HEK293 (cell line): ENCODE data around the gene KRT80.

Experiments used
- CTCF ChIA-PET: fragments of 350-600 bp; formaldehyde crosslinking; extraction: SDS; loops from one replicate; lab custom pipeline; 2021; ENCODE audit warnings: antibody characterized with exemption; lab: Yijun Ruan, JAX
- POLR2A ChIA-PET: fragments of 300-600 bp; formaldehyde crosslinking; extraction: SDS; loops from one replicate; lab custom pipeline; 2020; ENCODE audit warnings: antibody characterized with exemption, inconsistent platforms; lab: Yijun Ruan, JAX
- H3K27ac ChIP-seq: fragments of 200-500 bp; sonication (Bioruptor generic); 2 replicates; pipeline ENCODE4 v1.5.1; 2014; ENCODE audit warnings: low read depth, low read length, control low read depth, inconsistent platforms; ENCODE audit errors: extremely low read depth
- H3K36me3 ChIP-seq, 2 experiments: fragments of 200-500 bp in 1 of 2; sonication (Bioruptor generic) in 1 of 2; 1 replicate in 1 of 2; 2 replicates in 1 of 2; pipeline ENCODE4 v1.5.1; 2014 to 2017; ENCODE audit warnings: inconsistent platforms in 2 of 2, low read length in 2 of 2; ENCODE audit not compliant: control insufficient read depth in 2 of 2, insufficient read depth in 1 of 2
- H3K4me1 ChIP-seq: fragments of 200-500 bp; sonication (Bioruptor generic); 2 replicates; pipeline ENCODE4 v1.5.1; 2014; ENCODE audit warnings: mild to moderate bottlenecking, low read length, inconsistent platforms; ENCODE audit not compliant: control insufficient read depth, insufficient read depth
- H3K4me3 ChIP-seq: 2 replicates; pipeline ENCODE4 v1.5.1; 2011; ENCODE audit warnings: low read depth, mild to moderate bottlenecking, control low read depth, low read length, moderate library complexity
- H3K9me3 ChIP-seq: fragments of 200-500 bp; sonication (Bioruptor generic); 2 replicates; pipeline ENCODE4 v1.5.1; 2014; ENCODE audit warnings: low read depth, low read length, inconsistent platforms; ENCODE audit not compliant: control insufficient read depth, insufficient read depth
- CTCF ChIP-seq: fragments of 450-650 bp; formaldehyde crosslinking; IDR thresholded peaks from 2 replicates; pipeline ENCODE4 v1.5.1; 2016; ENCODE audit warnings: missing biosample characterization, missing genetic modification characterization
- GLIS2 ChIP-seq: fragments of 450-650 bp; formaldehyde crosslinking; IDR thresholded peaks from 2 replicates; pipeline ENCODE4 v1.5.1; 2016; ENCODE audit warnings: missing biosample characterization, missing genetic modification characterization
- HIC1 ChIP-seq: fragments of 450-650 bp; formaldehyde crosslinking; IDR thresholded peaks from 2 replicates; pipeline ENCODE4 v1.5.1; 2016; ENCODE audit warnings: missing biosample characterization, missing genetic modification characterization
- PATZ1 ChIP-seq: fragments of 450-650 bp; formaldehyde crosslinking; IDR thresholded peaks from 2 replicates; pipeline ENCODE4 v1.5.1; 2016; ENCODE audit warnings: missing biosample characterization, missing genetic modification characterization
- PRDM10 ChIP-seq: fragments of 450-650 bp; formaldehyde crosslinking; IDR thresholded peaks from 2 replicates; pipeline ENCODE4 v1.5.1; 2016; ENCODE audit warnings: missing biosample characterization, missing genetic modification characterization
- REST ChIP-seq: fragments of 450-650 bp; formaldehyde crosslinking; IDR thresholded peaks from 2 replicates; pipeline ENCODE4 v1.5.1; 2016; ENCODE audit warnings: missing biosample characterization, missing genetic modification characterization
- SP3 ChIP-seq: fragments of 450-650 bp; formaldehyde crosslinking; IDR thresholded peaks from 2 replicates; pipeline ENCODE4 v1.5.1; 2016; ENCODE audit warnings: missing biosample characterization, missing genetic modification characterization
- TCF7L2 ChIP-seq: IDR thresholded peaks from 2 replicates; pipeline ENCODE4 v1.6.1; 2011; ENCODE audit warnings: low read depth, mild to moderate bottlenecking, inconsistent platforms, low read length, moderate library complexity, borderline replicate concordance
- ZBTB11 ChIP-seq: fragments of 450-650 bp; formaldehyde crosslinking; conservative IDR thresholded peaks from 2 replicates; pipeline ENCODE4 v1.5.1; 2016; ENCODE audit warnings: low read depth, missing biosample characterization, missing genetic modification characterization
- ZBTB6 ChIP-seq: fragments of 450-650 bp; formaldehyde crosslinking; IDR thresholded peaks from 2 replicates; pipeline ENCODE4 v1.5.1; 2017; ENCODE audit warnings: missing biosample characterization, missing genetic modification characterization
- ZFP41 ChIP-seq: fragments of 450-650 bp; formaldehyde crosslinking; IDR thresholded peaks from 2 replicates; pipeline ENCODE4 v1.5.1; 2016; ENCODE audit warnings: missing biosample characterization, missing genetic modification characterization, borderline replicate concordance
- ZNF2 ChIP-seq: fragments of 450-650 bp; formaldehyde crosslinking; IDR thresholded peaks from 2 replicates; pipeline ENCODE4 v1.5.1; 2016; ENCODE audit warnings: missing biosample characterization, missing genetic modification characterization
- ZNF530 ChIP-seq: fragments of 450-650 bp; formaldehyde crosslinking; IDR thresholded peaks from 2 replicates; pipeline ENCODE4 v1.5.1; 2016; ENCODE audit warnings: low read depth, missing biosample characterization, missing genetic modification characterization
- ZNF654 ChIP-seq: fragments of 450-650 bp; formaldehyde crosslinking; IDR thresholded peaks from 2 replicates; pipeline ENCODE4 v1.5.1; 2016; ENCODE audit warnings: low read depth, missing biosample characterization, missing genetic modification characterization

Gene KRT80

GRCh38 chr12:52121824-52122539, 69.8 kb downstream of the KRT80 start (continued):
- TF ChIP-seq ZNF2 (tag by site-specific recombination) (peak; percentile 86), ZNF654 (tag by site-specific recombination) (peak; percentile 75), CTCF (peak; percentile 33; the same call in 1 of the 2 replicates), GLIS2 (peak; percentile 72), ZNF530 (tag by site-specific recombination) (no peak), SP3 (tag by site-specific recombination) (no peak), PATZ1 (tag by site-specific recombination) (peak; percentile 43), HIC1 (tag by site-specific recombination) (no peak)

- Histone ChIP-seq H3K4me1 (no peaks in the 10 kb centered on the region), H3K27ac (no peak overlapping the region), H3K36me3 (no peaks in the 10 kb centered on the region), H3K4me3 (no peak overlapping the region), H3K9me3 (no peaks in the 10 kb centered on the region)
- POLR2A ChIA-PET = no interaction called here
- CTCF ChIA-PET = interaction anchor here (0.6 to 5.8 kb wide), 29 partner anchors 9 to 779 kb away, joined by 3 to 91 read pairs (median 4); partner anchors contain the start of gene ATG101
- TF ChIP-seq ZFP41 (tag by site-specific recombination) (no peak), PRDM10 (tag by site-specific recombination) (no peak), REST (no peak), ZBTB6 (tag by site-specific recombination) (no peak), ZBTB11 (no peak), TCF7L2 (no peak)
Measured at GRCh38 chr12:52120951-52121823, 70.6 kb downstream of the KRT80 start.
